GM12878 (cell line): ENCODE measurements around the gene MXD1. TPM values are rescaled to one million over a fixed set of nuclear protein-coding genes. Genes with fewer than 3 reads are reported as not detected.

ENCODE experiments used
- ATAC-seq: fragments of 200-7000 bp; cut with Tn5 transposase; 3 replicates; pipeline ENCODE4 v1.9.1; 2020; ENCODE audit warnings: mild to moderate bottlenecking, moderate library complexity
- BruUV-seq: library from RNA; stranded (reverse); fragments of 400-500 nt; replicated peaks from 2 replicates; lab custom pipeline; 2021; lab: Mats Ljungman, UMichigan
- CTCF ChIA-PET: fragments of 300-600 bp; sonication (Branson Sonifier 250); formaldehyde crosslinking; extraction: SDS; loops from one replicate; lab custom pipeline; 2021; ENCODE audit warnings: inconsistent platforms; lab: Yijun Ruan, JAX
- POLR2A ChIA-PET: fragments of 350-600 bp; formaldehyde crosslinking; extraction: SDS; loops from one replicate; lab custom pipeline; 2021; ENCODE audit warnings: inconsistent platforms; lab: Charles Lee
- RAD21 ChIA-PET: fragments of 300-600 bp; sonication (Branson Sonifier 250); formaldehyde crosslinking; loops from one replicate; lab custom pipeline; 2023; ENCODE audit warnings: antibody characterized with exemption; ENCODE audit not compliant: unreplicated experiment; lab: Charles Lee
- SMC1A ChIA-PET: fragments of 300-600 bp; sonication (Branson Sonifier 250); formaldehyde crosslinking; loops from one replicate; lab custom pipeline; 2023; ENCODE audit not compliant: unreplicated experiment, uncharacterized antibody; lab: Charles Lee
- DNase-seq: peaks from one replicate; pipeline ENCODE4 v3.0.0-alpha.2; 2011; ENCODE audit warnings: low read depth, low spot score
- FAIRE-seq: peaks from 3 replicates; lab custom pipeline; 2011; peaks lifted over from hg19 to GRCh38; lab: Jason Lieb, UNC
- H2AFZ ChIP-seq: 2 replicates; pipeline ENCODE4 v1.6.0; 2011; ENCODE audit warnings: low read depth, low read length, control low read depth; ENCODE audit not compliant: control insufficient read depth
- H3K27ac ChIP-seq: 2 replicates; pipeline ENCODE4 v1.5.1; 2011; ENCODE audit warnings: control low read depth; ENCODE audit not compliant: control insufficient read depth, insufficient read depth
- H3K27me3 ChIP-seq, 2 experiments: replicated peaks in 1 of 2; 2 replicates each; pipeline versions ENCODE4 v1.6.0 to v1.6.1; 2011; ENCODE audit warnings: low read length in 1 of 2; ENCODE audit not compliant: control insufficient read depth in 2 of 2, insufficient read depth in 2 of 2
- H3K36me3 ChIP-seq, 2 experiments: 2 replicates each; pipeline ENCODE4 v1.5.1; 2011; ENCODE audit warnings: low read length in 1 of 2; ENCODE audit not compliant: control insufficient read depth in 2 of 2, insufficient read depth in 2 of 2
- H3K4me1 ChIP-seq: 2 replicates; pipeline ENCODE4 v1.6.1; 2011; ENCODE audit warnings: mild to moderate bottlenecking, low read length, moderate library complexity, mixed read lengths; ENCODE audit not compliant: control insufficient read depth, insufficient read depth
- H3K4me2 ChIP-seq: 2 replicates; pipeline ENCODE4 v1.6.0; 2011; ENCODE audit warnings: control low read depth; ENCODE audit not compliant: control insufficient read depth, insufficient read depth
- H3K4me3 ChIP-seq: fragments of 200-600 bp; sonication (generic); 2 replicates; pipeline ENCODE4 v1.5.1; 2016
- H3K79me2 ChIP-seq: 2 replicates; pipeline ENCODE4 v1.6.0; 2011; ENCODE audit warnings: low read length; ENCODE audit not compliant: control insufficient read depth, insufficient read depth
- H3K9ac ChIP-seq: 2 replicates; pipeline ENCODE4 v1.8.0; 2011; ENCODE audit warnings: low read length, control low read depth, mixed read lengths; ENCODE audit not compliant: control insufficient read depth, insufficient read depth
- H3K9me3 ChIP-seq: replicated peaks from 3 replicates; pipeline ENCODE4 v1.5.1; 2011; ENCODE audit warnings: mild to moderate bottlenecking, low read length; ENCODE audit not compliant: control insufficient read depth, insufficient read depth
- H4K20me1 ChIP-seq: 2 replicates; pipeline ENCODE4 v1.6.0; 2011; ENCODE audit not compliant: control insufficient read depth, insufficient read depth
- BMI1 ChIP-seq: fragments of 450-650 bp; IDR thresholded peaks from 2 replicates; pipeline ENCODE4 v1.6.1; 2016; ENCODE audit warnings: mild to moderate bottlenecking, moderate library complexity, borderline replicate concordance
- BRCA1 ChIP-seq: IDR thresholded peaks from 2 replicates; pipeline ENCODE4 v1.6.1; 2011; ENCODE audit warnings: low read depth, low read length, improper control_type of control experiment
- HCFC1 ChIP-seq: fragments of 150-350 bp; IDR thresholded peaks from 2 replicates; pipeline ENCODE4 v1.6.1; 2014; ENCODE audit warnings: low read length
- IKZF1 ChIP-seq: fragments of 450-650 bp; conservative IDR thresholded peaks from 2 replicates; pipeline ENCODE4 v1.6.1; 2017; ENCODE audit warnings: antibody characterized with exemption, mild to moderate bottlenecking
- NFXL1 ChIP-seq: fragments of 450-650 bp; IDR thresholded peaks from 2 replicates; pipeline ENCODE4 v1.6.1; 2017; ENCODE audit warnings: antibody characterized with exemption, mild to moderate bottlenecking, borderline replicate concordance
- POLR2AphosphoS5 ChIP-seq: IDR thresholded peaks from 2 replicates; pipeline ENCODE4 v1.6.1; 2011; ENCODE audit warnings: mild to moderate bottlenecking, low read length, inconsistent platforms
- RELA ChIP-seq: fragments of 450-650 bp; IDR thresholded peaks from 2 replicates; pipeline ENCODE4 v1.8.0; 2014; ENCODE audit warnings: borderline replicate concordance; ENCODE audit not compliant: partially characterized antibody
- RUNX3 ChIP-seq: IDR thresholded peaks from 2 replicates; pipeline ENCODE4 v1.6.1; 2012; ENCODE audit warnings: low read length, inconsistent platforms
- SPI1 ChIP-seq: IDR thresholded peaks from 2 replicates; pipeline ENCODE4 v1.6.1; 2011; ENCODE audit warnings: low read depth, mild to moderate bottlenecking, low read length, moderate library complexity, borderline replicate concordance; ENCODE audit not compliant: insufficient read depth
- TARDBP ChIP-seq: IDR thresholded peaks from 2 replicates; pipeline ENCODE4 v1.6.1; 2016; ENCODE audit warnings: borderline replicate concordance
- TBL1XR1 ChIP-seq: IDR thresholded peaks from 2 replicates; pipeline ENCODE4 v1.6.1; 2012; ENCODE audit warnings: low read depth, low read length, improper control_type of control experiment
- ZBED1 ChIP-seq: IDR thresholded peaks from 2 replicates; pipeline ENCODE4 v1.6.1; 2016; ENCODE audit warnings: borderline replicate concordance
- ZNF24 ChIP-seq: fragments of 450-650 bp; IDR thresholded peaks from 2 replicates; pipeline ENCODE4 v1.6.1; 2017; ENCODE audit warnings: antibody characterized with exemption, mild to moderate bottlenecking
- ZNF384 ChIP-seq: IDR thresholded peaks from 2 replicates; pipeline ENCODE4 v1.6.1; 2012; ENCODE audit warnings: low read depth, mild to moderate bottlenecking, low read length, improper control_type of control experiment, borderline replicate concordance
- ZZZ3 ChIP-seq: IDR thresholded peaks from 2 replicates; pipeline ENCODE4 v1.6.1; 2011; ENCODE audit warnings: low read depth; ENCODE audit not compliant: control insufficient read depth, insufficient read length
- WGBS: methylation state at CpG from one replicate; pipeline ENCODE4 v1.1.6; 2016; ENCODE audit warnings: low lambda C conversion rate; ENCODE audit not compliant: insufficient replicate concordance, insufficient coverage; ENCODE audit errors: missing lambda C conversion rate; 5-methylcytosine and 5-hydroxymethylcytosine counted together
- in situ Hi-C: fragments of 300-500 bp; cut with MboI; formaldehyde crosslinking; loops from 9 replicates; pipeline ENCODE4 v1.14.3; 2018; ENCODE audit warnings: mixed read lengths
- intact Hi-C: fragments of 100-400 bp; cut with micrococcal nuclease; formaldehyde crosslinking; loops from one replicate; pipeline ENCODE4 v1.14.2; 2022; ENCODE audit not compliant: unreplicated experiment
- polyA plus RNA-seq, 11 experiments: library from polyadenylated mRNA; depleted of rRNA in 4 of 11; unstranded in 6 of 11; stranded (reverse) in 5 of 11; fragments of >200 nt; fragmentation: Nextera tagmentation in 4 of 11; fragmentation: Illumina TruSeq in 1 of 11; extraction: Ambion mirVana in 4 of 11; extraction: Trizol in 1 of 11; gene quantifications; 1 replicate in 1 of 11; 2 replicates in 10 of 11; pipeline versions ENCODE4 v1.2.1 to v1.2.3, GENCODE V29; 2011 to 2016; ENCODE audit warnings: inconsistent platforms in 2 of 11, missing spikeins in 2 of 11, low read depth in 1 of 11
- total RNA-seq, 4 experiments: library from RNA; depleted of rRNA in 3 of 4; stranded (reverse); fragments of >200 nt in 3 of 4; fragmentation: Illumina TruSeq in 1 of 4; extraction: Trizol in 1 of 4; gene quantifications; 2 replicates each; pipeline versions ENCODE4 v1.2.1 to v1.2.3, GENCODE V29; 2013 to 2021
- TF ChIP-seq, protein P1 (sequence below): fragments of 450-650 bp; IDR thresholded peaks from 2 replicates; pipeline ENCODE4 v1.6.1; 2018; ENCODE audit warnings: mild to moderate bottlenecking, low read depth, moderate library complexity; ENCODE audit not compliant: partially characterized antibody
- TF ChIP-seq, protein P2 (sequence below): IDR thresholded peaks from 2 replicates; pipeline ENCODE4 v1.6.1; 2011; ENCODE audit warnings: low read depth, mild to moderate bottlenecking, low read length, moderate library complexity, borderline replicate concordance; ENCODE audit errors: extremely low read depth
- TF ChIP-seq, protein P3 (sequence below): fragments of 450-650 bp; formaldehyde crosslinking; IDR thresholded peaks from 2 replicates; pipeline ENCODE4 v1.4.0; 2022; ENCODE audit warnings: mild to moderate bottlenecking, moderate library complexity

MXD1 gene
- total and polyA plus RNA-seq, 10 of the 15 experiments (the other 5 are each of a cell fraction or from before 2014, with no cell fraction given): 2.2 to 10.2 (median 3.3) TPM

DNA sequence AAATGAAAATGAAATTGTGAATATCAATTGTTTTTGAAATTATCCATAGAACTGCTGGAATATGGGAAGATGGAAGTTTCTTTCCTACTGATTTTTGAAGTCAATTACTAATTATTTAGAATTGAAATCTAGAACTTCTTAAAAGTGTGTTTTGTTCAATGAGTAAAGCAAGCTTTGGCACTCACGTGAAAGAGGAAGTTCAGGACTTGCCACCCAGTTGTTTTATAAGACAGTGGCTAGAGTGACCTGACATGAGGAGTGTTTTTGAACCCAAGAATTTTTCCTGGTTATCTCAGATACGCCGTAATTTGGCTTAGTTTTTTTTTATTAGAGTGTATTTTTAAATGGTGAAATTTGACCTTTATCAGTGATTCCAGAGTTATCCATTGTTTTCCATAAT lies 3.5 kb downstream of the MXD1 start (continued):
- TF ChIP-seq, protein P1, sequence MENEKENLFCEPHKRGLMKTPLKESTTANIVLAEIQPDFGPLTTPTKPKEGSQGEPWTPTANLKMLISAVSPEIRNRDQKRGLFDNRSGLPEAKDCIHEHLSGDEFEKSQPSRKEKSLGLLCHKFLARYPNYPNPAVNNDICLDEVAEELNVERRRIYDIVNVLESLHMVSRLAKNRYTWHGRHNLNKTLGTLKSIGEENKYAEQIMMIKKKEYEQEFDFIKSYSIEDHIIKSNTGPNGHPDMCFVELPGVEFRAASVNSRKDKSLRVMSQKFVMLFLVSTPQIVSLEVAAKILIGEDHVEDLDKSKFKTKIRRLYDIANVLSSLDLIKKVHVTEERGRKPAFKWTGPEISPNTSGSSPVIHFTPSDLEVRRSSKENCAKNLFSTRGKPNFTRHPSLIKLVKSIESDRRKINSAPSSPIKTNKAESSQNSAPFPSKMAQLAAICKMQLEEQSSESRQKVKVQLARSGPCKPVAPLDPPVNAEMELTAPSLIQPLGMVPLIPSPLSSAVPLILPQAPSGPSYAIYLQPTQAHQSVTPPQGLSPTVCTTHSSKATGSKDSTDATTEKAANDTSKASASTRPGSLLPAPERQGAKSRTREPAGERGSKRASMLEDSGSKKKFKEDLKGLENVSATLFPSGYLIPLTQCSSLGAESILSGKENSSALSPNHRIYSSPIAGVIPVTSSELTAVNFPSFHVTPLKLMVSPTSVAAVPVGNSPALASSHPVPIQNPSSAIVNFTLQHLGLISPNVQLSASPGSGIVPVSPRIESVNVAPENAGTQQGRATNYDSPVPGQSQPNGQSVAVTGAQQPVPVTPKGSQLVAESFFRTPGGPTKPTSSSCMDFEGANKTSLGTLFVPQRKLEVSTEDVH: no peak
- TF ChIP-seq IKZF1 (0 out of 2 replicates have a peak, but pooled peaks have one; percentile 22), ZZZ3 (no peak), RELA (no peak), BMI1 (no peak)
- TF ChIP-seq, protein P2, sequence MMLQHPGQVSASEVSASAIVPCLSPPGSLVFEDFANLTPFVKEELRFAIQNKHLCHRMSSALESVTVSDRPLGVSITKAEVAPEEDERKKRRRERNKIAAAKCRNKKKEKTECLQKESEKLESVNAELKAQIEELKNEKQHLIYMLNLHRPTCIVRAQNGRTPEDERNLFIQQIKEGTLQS: no peak
- TF ChIP-seq, all 136 proteins: peak for 3

DNA sequence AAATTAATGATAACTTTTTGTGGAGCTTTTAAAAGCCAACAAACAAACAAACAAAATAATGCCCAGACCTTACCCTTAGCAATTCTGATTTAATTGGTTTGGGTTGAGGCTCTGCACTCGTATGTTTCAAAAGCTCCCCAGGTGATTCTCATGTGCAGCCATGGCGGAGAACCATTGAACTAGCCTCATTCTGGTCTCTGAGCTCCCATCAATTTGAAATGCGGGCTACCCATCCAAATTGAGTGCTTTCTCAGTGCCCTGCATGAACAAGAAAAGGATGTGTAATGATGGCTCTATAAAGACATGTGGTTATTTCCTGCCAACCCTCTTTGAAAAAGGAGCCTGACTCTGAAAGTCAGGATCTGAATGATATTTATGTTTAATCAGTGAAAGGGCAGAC lies 8.2 kb downstream of the MXD1 start:
- no peak overlapping the region for H3K9ac ChIP-seq
- no peak overlapping the region for H3K27ac ChIP-seq
- ChIA-PET SMC1A (interaction anchor here (0.6 to 1.5 kb wide), 2 partner anchors 9 to 37 kb away, joined by 3 to 4 read pairs; no protein-coding TSS in a partner anchor), RAD21 (interaction anchor here (0.9 to 1.9 kb wide), 2 partner anchors 8 to 86 kb away, joined by 3 to 8 read pairs; partner anchors contain the start of gene MXD1), CTCF (interaction anchor here (0.7 to 0.9 kb wide), 3 partner anchors 10 to 12 kb away, joined by 3 read pairs; no protein-coding TSS in a partner anchor), POLR2A (interaction anchor here (0.5 to 2.4 kb wide), 5 partner anchors 9 to 155 kb away, joined by 3 to 11 read pairs (median 6); partner anchors contain the start of gene MXD1)
- no peaks in the 10 kb centered on the region for H3K9me3 ChIP-seq
- intact Hi-C loops (no loop called here), in situ Hi-C loops (no loop called here)
- no peak overlapping the region for H2AFZ ChIP-seq
- no peaks in the 10 kb centered on the region for H3K27me3 ChIP-seq
- DNase-seq: no peak
- H4K20me1 ChIP-seq: no peaks in the 10 kb centered on the region
- FAIRE-seq: no peak
- no peak overlapping the region for H3K4me2 ChIP-seq
- BruUV-seq: no TSS peak
- WGBS: 100% methylated on average over 3 of the region's 3 CpGs
- 0 out of 4 replicates have a peak, but pooled peaks cover 0 to 7% of the 10 kb centered on the region in 2 experiments for H3K36me3 ChIP-seq
- peaks cover 4% of the 10 kb centered on the region; the same call in 1 of the 2 replicates for H3K4me1 ChIP-seq
- H3K4me3 ChIP-seq: no peak overlapping the region
- H3K79me2 ChIP-seq: no peaks in the 10 kb centered on the region
- no peak for ATAC-seq
- TF ChIP-seq ZNF384: no peak
- TF ChIP-seq, protein P3, sequence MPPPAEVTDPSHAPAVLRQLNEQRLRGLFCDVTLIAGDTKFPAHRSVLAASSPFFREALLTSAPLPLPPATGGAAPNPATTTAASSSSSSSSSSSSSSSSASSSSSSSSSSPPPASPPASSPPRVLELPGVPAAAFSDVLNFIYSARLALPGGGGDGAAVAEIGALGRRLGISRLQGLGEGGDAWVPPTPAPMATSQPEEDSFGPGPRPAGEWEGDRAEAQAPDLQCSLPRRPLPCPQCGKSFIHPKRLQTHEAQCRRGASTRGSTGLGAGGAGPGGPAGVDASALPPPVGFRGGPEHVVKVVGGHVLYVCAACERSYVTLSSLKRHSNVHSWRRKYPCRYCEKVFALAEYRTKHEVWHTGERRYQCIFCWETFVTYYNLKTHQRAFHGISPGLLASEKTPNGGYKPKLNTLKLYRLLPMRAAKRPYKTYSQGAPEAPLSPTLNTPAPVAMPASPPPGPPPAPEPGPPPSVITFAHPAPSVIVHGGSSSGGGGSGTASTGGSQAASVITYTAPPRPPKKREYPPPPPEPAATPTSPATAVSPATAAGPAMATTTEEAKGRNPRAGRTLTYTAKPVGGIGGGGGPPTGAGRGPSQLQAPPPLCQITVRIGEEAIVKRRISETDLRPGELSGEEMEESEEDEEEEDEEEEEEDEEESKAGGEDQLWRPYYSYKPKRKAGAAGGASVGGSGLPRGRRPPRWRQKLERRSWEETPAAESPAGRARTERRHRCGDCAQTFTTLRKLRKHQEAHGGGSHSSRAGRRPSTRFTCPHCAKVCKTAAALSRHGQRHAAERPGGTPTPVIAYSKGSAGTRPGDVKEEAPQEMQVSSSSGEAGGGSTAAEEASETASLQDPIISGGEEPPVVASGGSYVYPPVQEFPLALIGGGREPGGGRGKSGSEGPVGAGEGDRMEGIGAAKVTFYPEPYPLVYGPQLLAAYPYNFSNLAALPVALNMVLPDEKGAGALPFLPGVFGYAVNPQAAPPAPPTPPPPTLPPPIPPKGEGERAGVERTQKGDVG (CRISPR knock-in tag): no peak
- TF ChIP-seq TARDBP: no peak
- TF ChIP-seq ZNF24: no peak
- TF ChIP-seq TBL1XR1: no peak
- no peak for TF ChIP-seq HCFC1
- TF ChIP-seq BRCA1: no peak
- no peak for TF ChIP-seq ZBED1
- TF ChIP-seq POLR2AphosphoS5: no peak
- no peak for TF ChIP-seq SPI1
- no peak for TF ChIP-seq NFXL1
- no peak for TF ChIP-seq RUNX3
